Breast epithelium (tissue), 4 donors: ENCODE data around the gene MRPS33. TPM values are rescaled to one million over a fixed set of nuclear protein-coding genes. Genes with fewer than 3 reads are reported as not detected.

Experiments
- DNase-seq, 2 donors: peaks; one replicate each; pipeline ENCODE4 v3.0.0-alpha.2; 2019; ENCODE audit warnings: low spot score in 2 of 2
- H3K27ac ChIP-seq, 2 donors: fragments of 200-600 bp; sonication (generic) in 1 of 2; one replicate each; pipeline ENCODE4 v1.5.1; 2016 to 2019; ENCODE audit warnings: mild to moderate bottlenecking in 1 of 2
- H3K27me3 ChIP-seq, 2 donors: fragments of 200-600 bp; sonication (generic) in 1 of 2; one replicate each; pipeline versions ENCODE4 v1.5.1 to v1.6.0; 2017 to 2019; ENCODE audit warnings: control low read depth in 1 of 2, mild to moderate bottlenecking in 1 of 2
- H3K36me3 ChIP-seq: fragments of 200-600 bp; one replicate; pipeline ENCODE4 v1.5.1; 2019
- H3K4me1 ChIP-seq, 2 donors: fragments of 200-600 bp; sonication (generic); one replicate each; pipeline ENCODE4 v1.5.1; 2016 to 2019; ENCODE audit warnings: control low read depth in 1 of 2
- H3K4me3 ChIP-seq, 3 donors: fragments of 200-600 bp; sonication (generic); 1 replicate in 2 of 3; 2 replicates in 1 of 3; pipeline ENCODE4 v1.5.1; 2016 to 2019; ENCODE audit warnings: mild to moderate bottlenecking in 3 of 3, moderate library complexity in 2 of 3
- H3K9me3 ChIP-seq, 2 donors: fragments of 200-600 bp; sonication (generic) in 1 of 2; one replicate each; pipeline ENCODE4 v1.5.1; 2016 to 2019; ENCODE audit warnings: control low read depth in 1 of 2
- CTCF ChIP-seq, 3 donors: fragments of 450-650 bp; IDR thresholded peaks; one replicate each; pipeline ENCODE4 v1.5.1; 2016 to 2017; ENCODE audit warnings: antibody characterized with exemption in 3 of 3, mild to moderate bottlenecking in 3 of 3, moderate library complexity in 3 of 3
- POLR2A ChIP-seq: fragments of 450-650 bp; IDR thresholded peaks from one replicate; pipeline ENCODE4 v1.6.1; 2016; ENCODE audit warnings: antibody characterized with exemption, mild to moderate bottlenecking, moderate library complexity
- POLR2AphosphoS5 ChIP-seq, 3 donors: sonication (generic); formaldehyde crosslinking; IDR thresholded peaks; one replicate each; pipeline ENCODE4 v1.6.1; 2017; ENCODE audit warnings: antibody characterized with exemption in 3 of 3
- intact Hi-C: fragments of 100-400 bp; cut with DNase I; formaldehyde crosslinking; loops from one replicate; pipeline ENCODE4 v1.15.1; 2023; ENCODE audit warnings: low total_unique reads
- total RNA-seq, 3 donors: library from RNA; depleted of rRNA; stranded (reverse); fragments of >200 nt; gene quantifications; one replicate each; pipeline ENCODE4 v1.1.0, GENCODE V29; 2016

MRPS33 gene
- total RNA-seq, 3 donors from 2014 or later = 17.4 to 23.4 (median 21.8) TPM

GRCh38 chr7:140981951-140982350 lies 32.8 kb downstream of the MRPS33 start:
- DNase-seq = no peak
- TF ChIP-seq POLR2A (no peak), CTCF (IDR thresholded peaks at IDR 0.05) (no peak)
- Histone ChIP-seq H3K27me3 (no peaks in the 10 kb centered on the region), H3K36me3 (no peaks in the 10 kb centered on the region), H3K27ac (peak overlapping the region in 1 of 2 donors; percentile 10), H3K4me1 (no peaks in the 10 kb centered on the region), H3K9me3 (peaks cover 6 to 13% of the 10 kb centered on the region in 2 donors), H3K4me3 (no peak overlapping the region)
- intact Hi-C loops = no loop called here

- intact Hi-C loops = no loop called here
- Histone ChIP-seq H3K9me3 (no peaks in the 10 kb centered on the region), H3K4me1 (no peaks in the 10 kb centered on the region), H3K4me3 (no peak overlapping the region), H3K27ac (no peak overlapping the region), H3K27me3 (no peaks in the 10 kb centered on the region), H3K36me3 (no peaks in the 10 kb centered on the region)
- DNase-seq = no peak
- no peak for TF ChIP-seq POLR2A
- no peak for TF ChIP-seq POLR2AphosphoS5 (IDR thresholded peaks at IDR 0.05)
- TF ChIP-seq CTCF (IDR thresholded peaks at IDR 0.05) = no peak
Measured at GRCh38 chr7:140977741-140978140, 37.0 kb downstream of the MRPS33 start.

DNA sequence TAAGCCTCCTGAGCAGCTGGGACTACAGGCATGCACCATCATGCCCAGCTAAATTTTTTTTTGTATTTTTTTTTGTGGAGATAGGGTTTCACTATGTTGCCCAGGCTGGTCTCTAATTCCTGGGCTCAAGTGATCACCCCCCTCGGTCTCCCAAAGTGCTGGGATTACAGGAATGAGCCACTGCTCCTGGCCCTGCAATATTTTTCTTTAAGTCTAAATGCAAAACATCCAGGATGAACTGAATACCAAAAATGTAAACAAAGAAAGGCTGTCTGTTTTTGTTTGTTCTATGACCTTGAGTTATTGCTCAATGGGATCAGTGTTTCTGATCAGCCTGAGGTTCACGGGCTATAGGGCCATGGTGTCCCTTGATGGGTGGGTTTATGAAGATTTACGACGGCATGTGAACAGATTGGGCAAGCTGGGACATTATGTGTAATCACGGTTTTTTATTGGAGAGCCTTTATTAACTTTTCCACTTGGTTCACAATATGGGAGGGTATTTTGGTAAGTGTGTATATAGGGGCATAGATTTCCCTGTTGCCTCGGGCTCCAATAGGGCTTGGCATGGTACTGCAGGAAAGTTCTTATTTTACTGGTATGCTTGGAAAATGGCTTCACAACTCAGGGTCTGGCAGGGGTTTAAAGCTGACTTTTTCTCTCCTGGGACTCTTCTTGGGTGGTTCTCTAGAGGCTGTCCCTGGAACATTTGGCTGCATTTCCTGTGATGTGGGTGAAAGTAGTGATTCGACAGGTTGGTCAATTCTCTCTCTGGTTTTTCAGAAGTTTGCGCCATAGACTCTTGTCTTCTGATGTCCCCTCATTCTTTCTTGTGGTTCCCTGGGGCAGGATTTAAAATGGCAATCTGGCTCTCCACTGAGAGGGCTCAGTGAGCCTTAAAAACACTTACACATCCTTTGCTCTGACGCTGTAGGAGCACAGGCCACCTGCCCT lies 41.6 kb downstream of the MRPS33 start:
- TF ChIP-seq CTCF (IDR thresholded peaks at IDR 0.05) (no peak), POLR2AphosphoS5 (IDR thresholded peaks at IDR 0.05) (no peak), POLR2A (no peak)
- DNase-seq = no peak
- intact Hi-C loops = no loop called here
- H3K4me3 ChIP-seq = no peak overlapping the region
- H3K36me3 ChIP-seq = no peaks in the 10 kb centered on the region
- H3K9me3 ChIP-seq = no peaks in the 10 kb centered on the region
- H3K27ac ChIP-seq = peak overlapping the region in 1 of 2 donors; percentile 7
- H3K27me3 ChIP-seq = no peaks in the 10 kb centered on the region
- H3K4me1 ChIP-seq = no peaks in the 10 kb centered on the region

DNA sequence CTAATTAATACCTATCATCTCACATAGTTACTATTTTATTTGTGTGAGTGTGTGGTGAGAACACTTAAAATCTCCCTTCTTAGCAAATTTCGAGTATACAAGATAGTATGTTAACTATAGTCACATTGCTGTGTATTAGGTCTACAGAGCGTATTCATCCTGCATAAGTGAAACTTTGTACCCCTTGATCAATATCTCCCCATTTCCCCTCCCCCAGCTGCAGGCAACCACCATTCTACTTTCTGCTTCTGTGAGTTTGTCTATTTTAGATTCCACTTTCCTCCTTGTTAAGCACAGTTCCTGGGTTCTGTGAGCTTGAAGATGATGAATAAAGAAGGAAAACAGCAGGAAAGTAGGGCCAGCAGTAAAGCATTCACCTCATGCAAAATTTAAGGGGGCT lies 42.4 kb downstream of the MRPS33 start:
- H3K9me3 ChIP-seq = no peaks in the 10 kb centered on the region

More for the DNA sequence above, 42.4 kb downstream of the MRPS33 start:
- Histone ChIP-seq H3K27me3 (no peaks in the 10 kb centered on the region), H3K27ac (no peak overlapping the region), H3K4me3 (no peak overlapping the region), H3K4me1 (no peaks in the 10 kb centered on the region), H3K36me3 (no peaks in the 10 kb centered on the region)
- no peak for DNase-seq
- intact Hi-C loops = no loop called here
- TF ChIP-seq CTCF (IDR thresholded peaks at IDR 0.05) = no peak
- TF ChIP-seq POLR2AphosphoS5 (IDR thresholded peaks at IDR 0.05) = no peak
- TF ChIP-seq POLR2A = no peak
